ENCODE results near the gene RRP1B. TPM values are rescaled to one million over a fixed set of nuclear protein-coding genes. Genes with fewer than 3 reads are reported as not detected.
"Not testable (repeated sequence)": the region's sequence is repeated elsewhere in the genome, so short reads cannot be mapped to it uniquely, and the experiment has no call there.

RRP1B gene
- total RNA-seq, 4 donors from 2014 or later = 12.5 to 24.7 (median 18.9) TPM

DNA sequence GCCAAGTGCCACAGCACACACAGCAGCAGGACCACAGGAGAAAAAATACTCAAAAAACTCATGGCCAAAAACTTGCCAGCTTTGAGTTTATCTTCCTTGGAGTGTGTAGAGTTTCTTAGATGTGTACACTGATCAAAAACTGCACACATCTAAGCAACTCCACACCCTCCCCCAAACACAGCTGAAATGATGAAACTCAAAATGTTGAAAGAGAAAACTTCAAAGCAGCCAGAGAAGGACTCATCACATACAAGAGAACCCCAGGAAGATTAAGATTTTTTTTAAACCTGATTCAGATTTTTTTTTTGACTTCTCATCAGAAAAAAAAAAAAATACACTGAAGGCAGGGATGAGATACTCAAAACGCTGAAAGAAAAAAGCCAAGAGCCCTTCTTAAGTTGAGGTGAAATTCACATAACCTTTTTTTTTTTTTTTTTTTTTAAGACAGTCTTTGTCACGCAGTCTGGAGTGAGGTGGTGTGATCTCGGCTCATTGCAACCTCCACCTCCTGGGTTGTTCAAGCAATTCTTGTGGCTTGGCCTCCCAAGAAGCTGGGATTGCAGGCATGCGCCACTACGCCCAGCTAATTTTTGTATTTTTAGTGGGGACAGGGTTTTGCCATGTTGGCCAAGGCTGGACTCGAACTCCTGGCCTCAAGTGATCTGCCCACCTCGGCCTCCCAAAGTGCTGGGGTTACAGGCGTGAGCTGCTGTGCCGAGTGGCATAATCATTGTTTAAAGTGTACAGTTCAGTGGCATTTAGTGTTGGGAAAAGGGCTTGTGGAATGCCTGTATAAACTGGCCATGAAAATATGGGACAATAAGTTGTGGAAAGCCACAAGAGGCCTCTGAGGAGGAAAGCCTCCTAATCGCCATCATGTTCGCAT, 38.6 kb downstream of the RRP1B start:
- DNase-seq (no peak), ATAC-seq (no peak)
- TF ChIP-seq POLR2A (IDR thresholded peaks at IDR 0.05) = no peak
- TF ChIP-seq, protein P1, sequence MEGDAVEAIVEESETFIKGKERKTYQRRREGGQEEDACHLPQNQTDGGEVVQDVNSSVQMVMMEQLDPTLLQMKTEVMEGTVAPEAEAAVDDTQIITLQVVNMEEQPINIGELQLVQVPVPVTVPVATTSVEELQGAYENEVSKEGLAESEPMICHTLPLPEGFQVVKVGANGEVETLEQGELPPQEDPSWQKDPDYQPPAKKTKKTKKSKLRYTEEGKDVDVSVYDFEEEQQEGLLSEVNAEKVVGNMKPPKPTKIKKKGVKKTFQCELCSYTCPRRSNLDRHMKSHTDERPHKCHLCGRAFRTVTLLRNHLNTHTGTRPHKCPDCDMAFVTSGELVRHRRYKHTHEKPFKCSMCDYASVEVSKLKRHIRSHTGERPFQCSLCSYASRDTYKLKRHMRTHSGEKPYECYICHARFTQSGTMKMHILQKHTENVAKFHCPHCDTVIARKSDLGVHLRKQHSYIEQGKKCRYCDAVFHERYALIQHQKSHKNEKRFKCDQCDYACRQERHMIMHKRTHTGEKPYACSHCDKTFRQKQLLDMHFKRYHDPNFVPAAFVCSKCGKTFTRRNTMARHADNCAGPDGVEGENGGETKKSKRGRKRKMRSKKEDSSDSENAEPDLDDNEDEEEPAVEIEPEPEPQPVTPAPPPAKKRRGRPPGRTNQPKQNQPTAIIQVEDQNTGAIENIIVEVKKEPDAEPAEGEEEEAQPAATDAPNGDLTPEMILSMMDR (IDR thresholded peaks at IDR 0.05 in 4 of 5, conservative IDR thresholded peaks at IDR 0.05 in 1 of 5) = no peak
- peaks cover 0 to 2% of the 10 kb centered on the region in 2 donors for H3K4me1 ChIP-seq
- H3K36me3 ChIP-seq = peaks cover 0 to 20% of the 10 kb centered on the region in 2 donors
- no peak overlapping the region for H3K27ac ChIP-seq
- no peak overlapping the region for H3K4me3 ChIP-seq
- in situ Hi-C loops (cut with MboI; ENCODE audit: low sequenced_read_pairs in 4 of 4) (no loop called here), intact Hi-C loops (cut with DNase I; ENCODE audit: low total_unique reads) (no loop called here)
- H3K27me3 ChIP-seq = no peaks in the 10 kb centered on the region
- H3K9me3 ChIP-seq = no peaks in the 10 kb centered on the region

DNA sequence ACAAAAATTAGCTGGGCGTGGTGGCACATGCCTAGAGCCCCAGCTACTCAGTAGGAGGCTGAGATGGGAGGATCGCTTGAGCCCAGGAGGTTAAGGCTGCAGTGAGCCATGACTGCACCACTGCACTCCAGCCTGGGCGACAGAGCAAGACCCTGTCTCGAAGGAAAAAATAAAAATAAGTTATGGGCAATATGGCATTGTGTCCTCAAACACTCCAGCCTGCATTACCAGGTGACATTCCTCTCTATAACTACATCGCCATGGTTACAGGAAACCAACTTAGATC, 40.1 kb downstream of the RRP1B start:
- H3K4me3 ChIP-seq; ATAC-seq; H3K4me1 ChIP-seq; H3K36me3 ChIP-seq; H3K9me3 ChIP-seq; in situ Hi-C loops (cut with MboI; ENCODE audit: low sequenced_read_pairs in 4 of 4); intact Hi-C loops (cut with DNase I; ENCODE audit: low total_unique reads); DNase-seq; H3K27ac ChIP-seq; H3K27me3 ChIP-seq: not testable (repeated sequence)

DNA sequence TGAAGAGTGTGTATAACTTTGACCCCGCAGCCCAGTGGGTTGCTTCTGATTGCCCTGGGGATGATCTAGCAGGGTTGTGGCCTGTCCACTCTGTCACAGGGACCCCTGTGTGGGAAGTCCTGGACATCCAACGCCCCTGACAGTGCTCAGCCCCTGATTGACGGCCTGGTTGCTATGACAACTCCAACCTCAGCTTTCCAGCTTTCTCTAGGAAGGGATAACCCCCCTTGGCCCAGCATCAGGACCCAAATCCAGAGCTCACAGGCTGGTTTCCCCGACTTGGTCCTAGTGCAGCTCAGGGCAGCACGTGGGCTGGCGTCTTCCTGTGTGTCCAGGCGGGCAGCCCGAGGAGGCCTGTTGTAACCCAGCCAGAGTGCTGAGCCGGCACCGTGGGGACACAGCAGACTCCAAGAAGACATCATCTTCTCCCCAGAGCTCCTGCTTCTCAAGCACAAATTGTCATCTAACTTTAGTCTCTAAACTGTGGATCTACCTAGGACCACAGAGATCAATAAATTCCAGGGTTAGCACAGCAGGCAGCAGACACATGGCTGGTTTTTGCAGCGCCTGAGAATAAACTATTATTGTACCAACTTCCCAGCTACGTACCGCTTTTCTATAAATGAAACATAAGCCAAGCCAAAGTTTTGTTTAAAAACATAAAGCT, 40.7 kb downstream of the RRP1B start:
- Histone ChIP-seq H3K27ac (no peak overlapping the region), H3K36me3 (peaks cover 0 to 4% of the 10 kb centered on the region in 2 donors), H3K4me3 (no peak overlapping the region), H3K4me1 (peaks cover 0 to 8% of the 10 kb centered on the region in 2 donors), H3K27me3 (no peaks in the 10 kb centered on the region), H3K9me3 (no peaks in the 10 kb centered on the region)
- TF ChIP-seq, protein P1 (IDR thresholded peaks at IDR 0.05 in 4 of 5, conservative IDR thresholded peaks at IDR 0.05 in 1 of 5) = no peak
- TF ChIP-seq POLR2A (IDR thresholded peaks at IDR 0.05) = no peak
- intact Hi-C loops (cut with DNase I; ENCODE audit: low total_unique reads) (no loop called here), in situ Hi-C loops (cut with MboI; ENCODE audit: low sequenced_read_pairs in 4 of 4) (loop anchor here in 1 of 4 donors (25.0 kb wide), 1 partner anchor 112 kb away; no protein-coding TSS in a partner anchor)
- no peak for ATAC-seq
- no peak for DNase-seq

GRCh38 chr21:43701936-43702784, 42.8 kb downstream of the RRP1B start:
- DNase-seq (no peak), ATAC-seq (peak in 1 of 2 donors; percentile 9)
- Histone ChIP-seq H3K4me1 (peaks cover 0 to 8% of the 10 kb centered on the region in 2 donors), H3K27ac (peak overlapping the region in 2 of 4 donors; percentile 1 to 65), H3K36me3 (no peaks in the 10 kb centered on the region), H3K4me3 (no peak overlapping the region), H3K9me3 (no peaks in the 10 kb centered on the region), H3K27me3 (no peaks in the 10 kb centered on the region)
- in situ Hi-C loops (cut with MboI; ENCODE audit: low sequenced_read_pairs in 4 of 4) (loop anchor here in 1 of 4 donors (25.0 kb wide), 1 partner anchor 110 kb away; no protein-coding TSS in a partner anchor), intact Hi-C loops (cut with DNase I; ENCODE audit: low total_unique reads) (no loop called here)
- TF ChIP-seq POLR2A (IDR thresholded peaks at IDR 0.05) = no peak
- TF ChIP-seq, protein P1 (IDR thresholded peaks at IDR 0.05 in 4 of 5, conservative IDR thresholded peaks at IDR 0.05 in 1 of 5) = no peak

Measured in gastrocnemius medialis (tissue), 4 donors.